Measurements from ENCODE around the gene TEX101.
"Not testable (repeated sequence)": the region's sequence is repeated elsewhere in the genome, so short reads cannot be mapped to it uniquely, and the experiment has no call there.

The TEX101 gene

DNA sequence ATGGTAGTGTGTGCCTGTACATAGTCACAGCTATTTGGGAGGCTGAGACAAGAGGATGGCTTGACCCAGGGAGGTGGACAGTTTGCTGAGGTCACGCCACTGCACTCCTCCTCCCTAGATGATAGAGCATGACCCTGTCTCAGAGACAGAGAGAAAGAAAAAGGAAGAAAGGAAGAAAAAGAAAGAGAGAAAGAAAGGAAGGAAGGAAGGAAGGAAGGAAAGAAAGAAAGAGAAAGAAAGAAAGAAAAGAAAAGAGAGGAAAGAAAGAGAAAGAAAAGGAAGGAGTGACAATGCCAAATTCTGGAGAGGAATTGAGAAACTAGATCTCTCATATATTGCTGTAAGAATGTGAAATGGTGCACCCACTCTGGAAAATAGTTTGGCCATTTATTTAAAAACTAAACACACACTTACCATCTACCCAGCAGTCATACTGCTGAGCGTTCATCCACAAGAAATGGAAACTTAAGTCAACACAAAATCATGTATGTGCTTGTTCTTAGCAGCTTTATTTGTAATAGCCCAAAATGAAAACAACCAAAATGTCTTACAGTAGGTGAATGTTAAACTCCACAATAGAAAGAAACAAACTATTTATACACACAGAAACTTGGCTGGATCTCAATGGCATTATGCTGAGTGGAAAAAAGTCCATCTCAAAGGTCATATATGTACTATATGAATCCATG, 7.5 kb downstream of the TEX101 start:
- DNase-seq: no peak

GRCh38 chr19:43422689-43423066, 8.0 kb downstream of the TEX101 start:
- no peak for DNase-seq

DNA sequence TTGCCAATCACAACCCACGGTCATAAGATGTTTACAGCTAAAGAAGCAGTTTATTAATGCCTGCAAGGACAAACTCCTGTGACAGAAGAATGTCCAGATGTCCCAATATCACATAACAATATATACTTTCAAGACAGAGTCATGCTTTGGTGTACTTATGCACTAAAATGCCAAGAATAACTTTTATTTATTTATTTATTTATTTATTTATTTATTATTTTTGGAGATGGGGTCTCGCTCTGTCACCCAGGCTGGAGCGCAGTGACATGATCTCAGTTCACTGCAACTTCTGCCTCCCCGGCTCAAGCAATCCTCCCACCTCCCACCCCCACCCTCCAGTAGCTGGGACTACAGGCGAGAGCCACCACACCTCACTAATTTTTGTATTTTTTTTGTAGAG, 9.1 kb downstream of the TEX101 start:
- DNase-seq: no peak

GRCh38 chr19:43425567-43426392, 11.1 kb downstream of the TEX101 start:
- no peak for DNase-seq

DNA sequence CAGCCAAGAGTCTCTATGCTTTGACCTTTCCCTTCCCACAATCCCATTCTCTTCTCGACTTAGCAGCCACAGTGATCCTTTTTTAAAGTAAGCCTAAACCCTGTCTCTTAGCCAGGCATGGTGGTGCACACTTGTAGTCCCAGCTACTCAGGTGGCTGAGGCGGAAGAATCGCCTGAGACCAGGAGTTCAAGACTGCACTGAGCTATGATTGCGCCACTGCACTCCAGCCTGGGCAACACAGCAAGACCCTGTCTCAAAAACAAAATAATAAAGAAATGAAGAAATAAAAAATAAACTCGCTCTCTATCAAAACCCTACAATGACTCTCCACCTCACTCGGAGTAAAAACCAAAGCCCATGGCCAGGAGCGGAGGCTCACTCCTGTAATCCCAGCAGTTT, 14.7 kb downstream of the TEX101 start:
- DNase-seq: no peak

DNA sequence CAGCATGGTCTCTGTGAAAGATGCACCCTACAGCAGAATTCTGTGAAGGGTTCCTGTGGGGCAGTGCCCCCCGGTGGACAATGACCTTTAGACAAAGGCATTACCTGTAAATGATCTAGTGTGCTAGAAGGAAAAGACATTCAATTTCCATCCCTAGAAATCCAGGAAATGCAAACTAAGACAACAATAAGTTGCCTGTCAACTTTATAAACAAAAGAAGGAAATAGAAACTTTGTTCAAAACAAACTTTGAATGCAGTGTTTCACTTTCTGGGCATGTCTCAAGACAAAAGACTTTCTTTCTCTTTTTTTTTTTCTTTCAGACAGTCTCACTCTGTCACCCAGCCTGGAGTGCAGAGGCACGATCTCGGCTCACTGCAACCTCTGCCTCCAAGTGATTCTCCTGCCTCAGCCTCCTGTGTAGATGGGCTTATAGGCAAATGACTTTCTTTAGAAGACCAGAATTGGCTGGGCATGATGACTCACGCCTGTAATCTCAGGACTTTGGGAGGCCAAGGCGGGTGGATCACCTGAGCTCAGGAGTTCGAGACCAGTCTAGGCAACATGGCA, 15.5 kb downstream of the TEX101 start:
- no peak for DNase-seq

- no peak for DNase-seq
These were observed 16.3 kb downstream of the TEX101 start for GRCh38 chr19:43430976-43431375.

DNA sequence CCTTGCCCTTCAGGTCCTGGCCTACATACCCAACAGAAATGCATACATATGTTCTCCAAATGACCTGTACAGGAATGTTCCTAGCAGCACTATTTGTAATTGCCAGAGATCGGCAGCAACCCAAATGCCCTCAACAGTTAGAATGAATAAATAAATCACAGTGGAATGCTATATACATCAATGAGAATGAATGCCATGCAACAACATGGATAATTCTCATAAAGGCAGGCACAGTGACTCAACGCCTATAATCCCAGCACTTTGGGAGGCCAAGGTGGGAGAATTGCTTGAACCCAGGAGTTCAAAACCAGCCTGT, 18.6 kb downstream of the TEX101 start:
- no peak for DNase-seq

GRCh38 chr19:43433689-43434088, 19.0 kb downstream of the TEX101 start:
- no peak for DNase-seq

GRCh38 chr19:43435775-43436174, 21.1 kb downstream of the TEX101 start:
- no peak for DNase-seq

DNA sequence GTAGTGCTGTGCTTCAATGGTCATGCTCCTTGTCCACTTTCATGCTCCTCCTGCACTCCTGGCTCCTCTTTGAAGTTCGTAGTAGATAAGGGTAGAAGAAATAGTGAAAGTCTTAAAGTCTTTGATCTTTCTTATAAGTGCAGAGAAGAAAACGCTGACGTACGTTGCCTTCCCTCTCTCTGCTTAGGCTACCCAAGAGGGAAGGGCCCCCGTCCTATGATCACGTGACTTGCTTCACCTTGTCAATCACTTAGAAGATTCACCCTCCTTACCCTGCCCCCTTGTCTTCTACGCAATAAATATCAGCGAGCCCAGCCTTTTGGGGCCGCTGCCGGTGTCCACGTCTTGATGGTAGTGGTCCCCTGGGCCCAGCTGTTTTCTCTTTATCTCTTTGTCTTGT, 22.6 kb downstream of the TEX101 start:
- not testable (repeated sequence) for DNase-seq

DNA sequence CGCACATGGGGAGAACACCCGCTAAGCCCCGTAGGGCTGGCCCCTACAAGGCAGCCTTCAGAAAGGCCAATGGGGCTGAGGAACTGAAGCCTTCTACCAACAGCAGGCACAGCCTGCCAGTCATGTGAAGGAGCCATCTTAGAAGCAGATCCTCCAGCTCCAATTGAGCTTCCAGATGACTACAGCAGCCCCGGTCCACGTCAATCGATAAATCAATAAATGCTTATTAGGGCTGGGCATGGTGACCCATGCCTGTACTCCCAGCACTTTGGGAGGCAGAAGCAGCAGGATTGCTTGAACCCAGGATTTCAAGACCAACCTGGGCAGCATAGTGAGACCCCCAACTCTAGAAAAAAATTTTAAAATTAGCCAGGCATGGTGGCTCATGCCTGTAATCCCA, 23.0 kb downstream of the TEX101 start:
- DNase-seq: no peak

DNA sequence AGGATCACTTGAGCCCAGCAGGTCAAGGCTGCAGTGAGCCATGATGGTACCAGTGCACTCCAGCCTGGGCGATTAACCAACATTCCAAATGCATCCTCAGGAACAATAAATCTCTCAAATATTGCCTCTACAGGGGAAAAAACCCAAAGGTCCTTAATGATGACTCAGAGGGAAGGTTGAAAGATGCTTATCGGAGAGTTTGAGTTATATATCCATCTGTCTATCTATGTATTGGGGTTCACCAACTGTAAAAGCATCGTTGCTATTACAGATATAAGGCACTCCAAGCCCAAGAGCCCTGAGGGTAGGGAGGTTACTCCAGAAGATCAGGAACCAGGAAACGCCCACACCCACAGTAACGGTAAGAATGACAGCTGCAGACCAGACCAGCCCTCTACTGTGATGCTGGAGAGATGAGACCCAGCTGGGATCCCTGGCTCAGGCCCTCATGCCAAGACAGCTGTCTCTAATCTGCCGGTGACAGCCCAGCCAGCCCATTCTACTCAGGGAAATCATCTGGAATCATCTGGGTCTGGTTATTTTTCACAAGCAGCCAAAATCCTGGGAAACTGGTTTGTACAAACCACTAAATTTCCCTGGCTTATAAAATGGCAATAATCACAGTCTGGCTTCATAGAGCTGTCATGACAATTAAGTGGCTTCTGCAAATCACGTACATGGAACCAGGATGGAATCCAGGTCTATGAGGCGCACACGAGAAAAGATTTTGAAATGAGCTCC, 23.8 kb downstream of the TEX101 start:
- no peak for DNase-seq

GRCh38 chr19:43439032-43439708, 24.5 kb downstream of the TEX101 start:
- DNase-seq: no peak

- no peak for DNase-seq
These were observed 25.0 kb downstream of the TEX101 start for GRCh38 chr19:43439709-43440063.

DNA sequence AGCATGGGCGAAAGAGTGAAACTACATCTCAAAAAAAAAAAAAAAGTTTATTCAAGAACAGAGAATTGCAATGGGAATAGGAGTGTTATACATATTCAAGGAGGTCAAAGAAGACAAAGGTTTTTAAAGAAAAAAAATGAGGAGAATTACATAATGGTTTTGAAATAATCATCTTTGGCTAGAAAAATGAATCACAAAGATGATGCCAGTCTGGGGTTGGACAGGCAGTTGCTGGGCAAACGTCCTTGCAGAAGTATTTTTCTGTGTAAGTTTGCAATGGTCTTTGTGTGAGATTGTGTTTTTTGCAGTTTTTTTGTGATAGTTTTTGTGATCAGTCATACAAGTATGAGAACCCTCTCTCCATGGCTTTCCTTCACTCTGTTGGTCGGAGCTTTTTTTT, 27.0 kb downstream of the TEX101 start:
- DNase-seq: no peak

GRCh38 chr19:43444091-43444490, 29.4 kb downstream of the TEX101 start:
- not testable (repeated sequence) for DNase-seq

DNA sequence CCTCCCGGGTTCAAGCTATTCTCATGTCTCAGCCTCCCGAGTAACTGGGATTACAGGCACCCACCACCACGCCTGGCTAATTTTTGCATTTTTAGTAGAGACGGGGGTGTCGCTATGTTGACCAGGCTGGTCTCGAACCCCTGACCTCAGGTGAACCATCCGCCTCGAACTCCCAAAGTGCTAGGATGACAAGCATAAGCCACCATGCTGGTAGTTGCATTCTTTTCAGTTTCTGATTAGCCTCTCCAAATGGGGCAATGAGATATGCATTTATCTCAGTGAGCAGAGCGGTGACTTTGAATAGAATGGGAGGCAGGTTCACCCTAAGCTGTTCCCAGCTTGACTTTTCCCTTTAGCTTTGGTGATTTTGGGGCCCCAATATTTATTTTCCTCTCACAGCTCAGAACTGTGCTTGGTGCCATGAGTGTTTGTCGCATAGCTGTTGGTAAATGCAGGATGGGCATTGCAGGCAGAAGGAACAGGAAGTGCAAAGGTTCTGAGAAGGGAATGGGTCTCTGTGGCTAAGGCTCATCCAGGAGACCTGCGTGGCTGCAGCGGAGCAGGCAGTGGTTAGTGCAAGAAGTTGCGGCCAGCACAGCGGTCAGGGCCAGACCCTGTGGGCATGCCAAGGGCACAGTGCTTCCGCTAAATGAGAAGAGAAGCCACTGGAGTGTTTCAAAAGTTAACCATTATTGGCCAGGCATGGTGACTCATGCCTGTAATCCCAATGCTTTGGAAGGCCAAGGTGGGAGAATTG, 30.0 kb downstream of the TEX101 start:
- no peak for DNase-seq

DNA sequence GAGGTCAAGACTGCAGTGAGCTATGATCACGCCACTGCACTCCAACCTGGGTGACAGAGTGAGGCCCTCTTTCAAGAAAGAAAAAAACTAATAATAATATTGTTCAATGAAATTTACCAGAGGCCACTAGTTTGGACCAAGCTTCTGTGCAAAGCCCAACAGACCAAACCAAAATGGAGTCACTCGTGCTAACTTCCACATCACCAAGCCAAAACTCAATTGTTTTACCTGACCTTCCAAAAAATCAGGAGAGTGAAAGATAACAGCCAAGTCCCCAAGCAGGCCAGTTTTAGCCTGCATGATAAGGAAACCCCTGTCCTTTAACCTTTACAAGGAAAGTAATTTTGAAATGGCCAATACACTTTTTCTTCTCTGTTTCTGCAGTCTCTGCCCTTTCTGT, 30.7 kb downstream of the TEX101 start:
- no peak for DNase-seq

DNA sequence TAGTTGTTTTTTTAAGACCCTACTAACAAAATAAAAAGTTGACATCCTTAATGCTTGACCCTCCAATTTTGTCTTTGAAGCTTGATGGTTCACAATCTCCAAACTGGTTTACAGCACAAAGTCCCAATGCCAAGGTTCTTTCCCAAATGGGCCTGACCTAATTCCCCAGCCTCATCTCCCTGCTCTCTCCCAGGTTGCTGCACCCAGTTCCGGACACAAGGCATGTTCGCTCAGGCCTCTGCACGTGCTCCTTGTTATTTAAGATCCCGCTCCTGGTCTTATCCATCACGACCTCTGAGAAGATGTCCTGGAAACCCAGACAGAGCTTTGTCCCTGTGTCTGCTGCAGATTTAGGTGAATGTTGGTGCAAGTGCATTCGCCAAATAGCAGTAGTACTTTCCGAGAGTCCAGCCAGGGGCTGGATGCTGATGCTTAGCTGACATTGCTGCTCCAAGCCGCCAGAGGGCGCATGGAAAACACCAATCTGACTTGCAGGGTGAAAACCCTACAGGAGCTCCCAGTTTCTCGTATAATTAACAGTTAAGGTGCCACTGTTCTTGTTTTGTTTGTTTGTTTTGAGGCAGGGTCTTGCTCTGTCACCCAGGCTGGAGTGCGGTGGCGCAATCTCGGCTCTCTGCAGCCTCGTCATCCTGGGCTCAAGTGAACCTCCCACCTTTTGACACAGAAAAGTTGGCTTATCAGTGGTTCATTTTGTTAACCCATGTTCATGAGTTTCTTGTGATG, 32.2 kb downstream of the TEX101 start:
- peak; percentile 84 for DNase-seq

- DNase-seq: no peak
These were observed 33.0 kb downstream of the TEX101 start for GRCh38 chr19:43447655-43448054.

DNA sequence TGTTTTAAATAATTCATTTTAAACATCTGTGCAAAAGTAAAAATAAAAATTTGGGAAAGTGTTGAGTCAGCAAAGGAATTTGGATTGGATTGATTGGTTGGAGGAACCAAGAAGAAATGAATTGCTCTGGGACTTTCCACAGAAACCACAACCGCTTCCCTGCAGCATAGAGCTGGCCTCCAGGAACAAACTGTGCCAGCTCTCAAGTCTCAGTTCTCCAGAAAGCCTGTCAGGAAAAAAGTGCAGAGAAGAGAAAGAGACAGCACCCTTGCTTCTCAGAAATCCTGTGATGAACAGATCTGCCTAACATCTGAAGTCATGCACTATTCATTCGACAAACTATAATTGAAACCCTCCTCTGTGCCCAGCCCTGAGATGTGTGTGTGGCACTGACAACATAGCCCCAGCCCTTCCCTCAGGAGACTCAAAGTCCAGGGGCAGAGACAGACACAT, 35.9 kb downstream of the TEX101 start:
- no peak for DNase-seq
